Stimulated activated CD4-positive, alpha-beta T cell treated with anti-CD3 and anti-CD28 coated beads, TNF-alpha, amount 100 ng/mL, for 24 hours (primary cell): ENCODE data around the gene PRRT4.
A peak's percentile ranks its signal among the peaks of the same experiment; 100 is the strongest.

Experiments used
- DNase-seq, 3 experiments: peaks; one replicate each; pipeline ENCODE4 v3.0.0-alpha.2; 2020; ENCODE audit warnings: low read depth in 3 of 3

Gene PRRT4

GRCh38 chr7:128347647-128348097, 13.8 kb downstream of the PRRT4 start:
- peak in 1 of 3 experiments; percentile 52 for DNase-seq

- DNase-seq, result no peak
Measured at GRCh38 chr7:128344431-128344774, 17.1 kb downstream of the PRRT4 start.

- DNase-seq, result peak; percentile 70 to 82 (median 78)
Measured at GRCh38 chr7:128343554-128344430, 17.7 kb downstream of the PRRT4 start, which contains the start of gene RBM28. Gene RBM28, minus strand, starts transcription at chr7:128343908. Its CDS starts 115 bp downstream, at chr7:128343793.

- DNase-seq, result no peak
Measured at GRCh38 chr7:128341733-128342132, 19.8 kb downstream of the PRRT4 start.

GRCh38 chr7:128335730-128336129, 25.8 kb downstream of the PRRT4 start:
- DNase-seq, result no peak

- DNase-seq, result no peak
Measured at GRCh38 chr7:128324368-128324680, 37.2 kb downstream of the PRRT4 start.

GRCh38 chr7:128323459-128324367, 37.8 kb downstream of the PRRT4 start:
- no peak for DNase-seq

GRCh38 chr7:128323040-128323439, 38.5 kb downstream of the PRRT4 start:
- DNase-seq, result no peak

- DNase-seq, result no peak
Measured at GRCh38 chr7:128322040-128322643, 39.3 kb downstream of the PRRT4 start.

- DNase-seq, result no peak
Measured at GRCh38 chr7:128321044-128321422, 40.5 kb downstream of the PRRT4 start.

- DNase-seq, result no peak
Measured at GRCh38 chr7:128318691-128319090, 42.8 kb downstream of the PRRT4 start.

- no peak for DNase-seq
Measured at GRCh38 chr7:128311013-128311412, 50.5 kb downstream of the PRRT4 start.

- no peak for DNase-seq
Measured at GRCh38 chr7:128310499-128310898, 51.0 kb downstream of the PRRT4 start.

- no peak for DNase-seq
Measured at GRCh38 chr7:128309976-128310375, 51.5 kb downstream of the PRRT4 start.

GRCh38 chr7:128309124-128309523, 52.4 kb downstream of the PRRT4 start:
- DNase-seq, result no peak

GRCh38 chr7:128307061-128307460, 54.4 kb downstream of the PRRT4 start:
- no peak for DNase-seq

GRCh38 chr7:128304212-128304611, 57.3 kb downstream of the PRRT4 start:
- no peak for DNase-seq

- DNase-seq, result no peak
Measured at GRCh38 chr7:128303643-128304042, 57.8 kb downstream of the PRRT4 start.

GRCh38 chr7:128303133-128303532, 58.4 kb downstream of the PRRT4 start:
- no peak for DNase-seq

GRCh38 chr7:128302139-128302538, 59.4 kb downstream of the PRRT4 start:
- no peak for DNase-seq
